Endometrium (tissue), 2 donors: Measurements from ENCODE around the gene OR8K1.

Experiments
- FAIRE-seq: peaks from 2 replicates; lab custom pipeline; 2012; peaks lifted over from hg19 to GRCh38; lab: Jason Lieb, UNC
- donor health status: control.
- donor health status: control.

OR8K1 gene

DNA sequence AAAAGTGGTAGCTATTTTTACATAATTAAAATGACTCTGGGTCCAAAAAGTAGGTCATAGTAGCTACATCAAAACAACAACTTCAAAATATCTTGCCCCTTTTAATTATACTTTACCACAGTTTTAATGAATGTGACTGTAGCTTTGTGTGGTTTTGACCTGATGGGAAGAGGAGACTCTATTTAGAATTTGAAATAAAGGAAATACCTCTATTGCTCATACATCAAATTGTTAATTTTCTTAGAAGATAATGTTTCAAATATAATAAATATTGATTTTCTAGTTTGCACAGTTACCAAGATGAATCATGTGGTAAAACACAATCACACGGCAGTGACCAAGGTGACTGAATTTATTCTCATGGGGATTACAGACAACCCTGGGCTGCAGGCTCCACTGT lies at the start of gene OR8K1:
TSS of gene OR8K1 (plus strand) at position 301 of the 400 bp plus-strand sequence. CDS start at position 301, 0 bp downstream.
- FAIRE-seq, result no peak

DNA sequence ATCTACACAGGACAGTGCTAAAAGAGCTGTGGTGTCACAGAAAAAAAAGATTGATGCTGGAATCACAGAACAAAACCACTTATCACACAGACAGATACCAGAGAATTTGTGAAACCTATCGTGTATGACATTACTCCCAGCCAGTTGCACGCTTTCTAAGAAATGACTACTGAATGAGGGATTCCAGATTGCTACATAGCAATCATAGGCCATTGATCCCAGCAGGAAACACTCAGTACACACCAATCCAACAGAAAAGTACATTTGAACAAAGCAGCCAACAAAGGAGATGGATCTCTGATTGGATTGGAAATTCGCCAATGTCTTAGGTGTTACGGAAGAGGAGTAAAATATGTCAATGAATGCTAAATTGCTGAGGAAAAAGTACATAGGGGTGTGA lies 48.9 kb upstream of the OR8K1 start:
- no peak for FAIRE-seq

DNA sequence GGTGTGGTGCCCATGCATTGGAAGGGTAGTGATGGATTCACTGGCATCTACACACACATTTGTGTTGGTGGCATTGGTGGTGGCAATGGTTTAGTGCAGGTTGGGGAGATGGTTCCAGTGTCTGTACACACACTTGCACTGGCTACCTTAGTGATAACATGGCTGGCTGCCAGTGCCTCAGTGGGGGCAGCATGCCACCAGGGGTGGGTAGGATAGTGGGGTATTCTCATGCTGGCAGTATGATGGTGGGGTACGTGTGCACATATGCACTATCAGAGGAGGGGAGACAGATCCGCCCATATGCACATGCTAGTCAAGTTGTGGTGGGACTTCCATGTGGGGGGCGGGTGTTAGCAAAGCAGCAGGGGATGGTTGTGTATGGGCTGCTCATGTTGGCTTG lies 38.0 kb upstream of the OR8K1 start:
- FAIRE-seq, result no peak

DNA sequence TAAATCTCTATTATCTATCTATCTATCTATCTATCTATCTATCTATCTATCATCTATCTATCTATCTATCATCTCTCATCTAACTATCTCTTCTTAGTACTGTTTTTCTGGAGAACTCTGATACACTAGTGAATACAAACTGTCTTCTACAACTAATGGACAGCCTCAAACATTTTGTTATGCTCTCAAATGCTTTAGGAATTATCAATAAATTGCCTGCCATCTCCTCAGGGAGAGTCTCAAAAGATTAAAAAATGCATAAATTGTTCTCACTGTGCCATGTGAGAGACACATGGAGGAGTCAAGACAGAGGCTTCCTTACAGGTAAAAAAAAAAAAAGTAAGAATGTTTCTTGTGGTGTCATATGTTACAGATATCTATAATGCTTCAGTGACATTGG lies 31.0 kb upstream of the OR8K1 start, which contains the start of gene OR8K3:
TSS of gene OR8K3 (plus strand) at position 301 of the 400 bp plus-strand sequence. CDS start 3,163 bp downstream, outside the sequence.
- no peak for FAIRE-seq

DNA sequence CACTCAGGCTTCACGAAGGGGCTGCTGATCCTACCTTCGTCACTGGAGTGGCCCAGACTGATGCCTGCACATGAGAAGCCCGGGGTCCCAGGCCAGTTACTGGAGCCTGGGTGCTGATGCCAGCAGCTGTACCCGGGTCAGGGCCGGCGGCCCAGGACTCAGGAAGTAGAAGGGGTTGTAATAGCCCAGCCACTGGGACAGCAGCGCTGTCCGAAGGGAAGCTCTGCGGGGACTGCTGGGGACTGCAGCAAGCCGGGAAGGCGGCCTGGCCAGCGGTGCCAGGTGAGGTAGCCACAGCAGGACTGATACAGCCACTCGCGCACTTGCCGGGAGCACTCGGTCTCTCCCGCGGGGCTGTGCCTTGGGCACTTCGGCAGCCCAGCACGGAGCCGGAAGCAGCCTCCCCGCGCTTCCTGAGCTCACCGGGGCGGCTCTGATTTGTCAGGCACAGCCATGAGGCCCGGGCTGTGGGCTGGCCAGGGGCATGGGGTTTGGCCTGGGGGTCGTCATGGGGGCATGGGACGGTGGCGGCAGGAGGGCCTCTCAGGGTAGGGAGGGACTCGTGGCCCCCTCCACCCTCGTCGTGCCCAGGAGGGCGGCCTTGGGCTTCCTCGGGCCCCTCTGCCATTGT lies 13.9 kb upstream of the OR8K1 start:
- no peak for FAIRE-seq

DNA sequence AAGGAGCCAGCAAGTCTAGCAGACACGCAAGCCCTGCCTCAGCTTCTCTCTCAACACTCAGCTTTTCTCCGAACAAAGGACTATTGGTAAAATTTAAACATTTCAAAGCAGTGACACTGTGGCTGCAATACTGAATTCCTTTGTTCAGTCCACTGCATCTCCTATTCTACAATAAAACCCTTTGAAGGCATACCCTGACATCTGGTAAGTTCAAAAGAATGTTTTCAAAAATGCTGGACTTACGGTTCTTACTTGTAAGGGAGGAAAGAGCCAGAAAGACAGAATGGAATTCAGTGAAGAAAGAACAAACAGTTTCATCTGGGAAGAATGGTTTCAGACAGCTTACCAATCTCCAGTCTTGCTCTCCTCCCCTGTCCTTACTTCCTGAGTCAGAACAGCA lies 12.7 kb upstream of the OR8K1 start:
- FAIRE-seq, result no peak

DNA sequence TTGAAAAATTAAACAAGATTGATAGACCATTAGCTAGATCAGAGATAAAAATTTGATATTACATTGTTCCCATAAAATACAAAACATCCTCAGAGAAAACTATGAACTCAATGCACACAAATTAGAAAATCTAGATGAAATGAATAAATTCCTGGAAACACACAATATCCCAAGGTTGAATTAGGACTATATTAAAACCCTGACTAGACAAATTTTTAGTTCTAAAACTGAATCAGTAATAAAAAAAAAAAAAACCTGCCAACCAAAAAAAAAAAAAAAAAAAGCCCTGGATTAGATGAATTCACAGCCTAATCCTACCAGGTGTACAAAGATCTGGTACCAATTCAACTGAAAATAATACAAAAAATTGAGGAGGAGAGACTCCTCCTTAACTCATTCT lies 5.5 kb upstream of the OR8K1 start:
- FAIRE-seq, result no peak

DNA sequence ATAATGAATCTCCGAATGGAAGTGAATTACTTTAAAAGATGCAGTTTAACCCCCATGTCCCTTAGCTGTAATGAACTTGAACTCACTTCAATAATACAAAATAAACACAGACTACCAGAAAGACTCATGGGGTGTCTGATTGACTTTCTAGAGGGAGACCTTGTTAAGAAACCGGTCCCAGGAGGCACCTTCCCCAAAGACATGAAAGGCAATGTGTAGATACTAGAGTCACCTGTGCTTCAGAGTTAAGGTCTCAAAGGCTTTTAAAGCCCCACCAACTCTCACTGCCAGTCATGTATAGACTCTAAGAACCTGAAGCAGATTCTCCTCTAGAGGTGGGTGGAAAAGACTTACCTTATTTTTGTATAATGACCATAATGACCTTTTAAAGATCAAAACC lies 8.2 kb downstream of the OR8K1 start, which contains the start of gene OR8J1:
TSS of gene OR8J1 (plus strand) at position 301 of the 400 bp plus-strand sequence. CDS start 5,956 bp downstream, outside the sequence.
- FAIRE-seq, result no peak

DNA sequence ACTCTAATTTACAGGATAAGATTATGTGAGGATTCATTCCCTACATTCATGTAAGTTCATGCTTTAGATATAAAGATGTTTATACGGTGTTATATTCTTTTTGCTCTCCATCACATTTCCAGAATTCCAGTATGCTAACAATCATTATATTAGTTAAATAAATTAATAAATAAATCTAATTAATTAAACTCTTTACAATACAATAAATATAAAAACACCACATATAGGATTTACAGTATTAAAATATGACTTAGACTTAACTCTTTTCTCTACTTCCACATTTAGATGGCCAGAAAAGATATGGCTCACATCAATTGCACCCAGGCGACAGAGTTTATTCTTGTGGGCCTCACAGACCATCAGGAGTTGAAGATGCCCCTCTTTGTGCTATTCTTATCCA lies 29.5 kb downstream of the OR8K1 start, which contains the start of gene OR8U1:
TSS of gene OR8U1 (plus strand) at position 301 of the 400 bp plus-strand sequence. CDS start at position 301, 0 bp downstream.
- FAIRE-seq, result no peak

DNA sequence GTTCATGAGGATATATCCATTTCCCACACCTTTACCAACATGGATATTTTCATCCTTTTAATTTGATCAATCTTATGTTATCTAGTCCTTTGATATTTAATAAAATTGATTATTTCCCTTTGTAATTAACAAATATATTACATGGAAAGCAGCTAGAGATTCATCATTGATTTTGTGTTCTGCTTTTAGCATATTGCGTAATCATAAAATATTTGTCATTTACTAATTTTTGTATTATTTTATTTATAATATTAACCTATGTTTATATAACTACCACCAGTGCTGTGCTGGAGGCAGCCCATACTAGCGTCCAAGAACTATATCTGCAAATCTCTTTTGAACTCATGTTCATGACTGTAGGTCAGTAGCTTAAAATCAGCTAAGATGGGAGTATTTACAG lies 34.3 kb downstream of the OR8K1 start:
- no peak for FAIRE-seq

DNA sequence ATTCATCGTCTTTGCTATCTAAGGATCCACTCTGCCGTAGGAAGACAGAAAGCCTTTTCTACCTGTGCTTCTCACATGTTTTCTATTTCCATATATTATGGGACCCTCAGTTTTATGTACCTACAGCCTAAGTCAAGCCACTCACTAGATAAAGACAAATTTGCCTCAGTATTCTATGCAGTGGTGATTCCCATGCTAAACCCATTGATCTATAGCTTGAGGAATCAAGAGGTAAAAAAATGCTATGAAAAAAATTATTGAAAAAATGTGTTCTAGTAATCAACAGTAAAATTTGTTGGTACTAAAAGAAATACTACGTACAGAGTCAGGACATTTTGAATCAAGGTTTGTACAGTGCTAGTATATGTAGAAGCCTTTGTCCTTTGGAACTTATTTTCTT lies 48.5 kb downstream of the OR8K1 start:
- FAIRE-seq, result no peak

DNA sequence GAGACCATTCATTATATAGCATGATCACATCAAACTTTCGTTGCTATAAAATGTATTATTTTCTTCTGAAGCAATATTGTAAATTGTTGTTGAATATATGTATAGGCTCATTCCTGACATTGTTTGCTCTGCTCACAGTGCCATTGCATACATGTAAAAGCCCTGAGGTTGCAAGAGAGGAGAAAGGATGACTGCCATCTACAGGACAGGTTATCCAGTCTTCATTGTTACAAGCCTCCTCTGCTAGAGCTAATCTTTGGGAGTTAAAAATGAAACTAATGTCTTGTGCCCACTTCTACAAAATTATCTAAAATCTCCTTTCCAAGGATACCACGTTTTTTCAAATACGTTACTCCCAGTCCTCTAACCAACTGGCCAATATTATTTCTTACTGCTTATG lies 50.2 kb downstream of the OR8K1 start:
- FAIRE-seq, result no peak
